GM12865 (cell line): Measurements from ENCODE around the gene XAGE3.
"Not testable (repeated sequence)": the region's sequence is repeated elsewhere in the genome, so short reads cannot be mapped to it uniquely, and the experiment has no call there.

Experiments used
- DNase-seq: peaks from one replicate; pipeline ENCODE4 v3.0.0; 2010; ENCODE audit warnings: low read depth
- H3K4me3 ChIP-seq: 2 replicates; pipeline ENCODE4 v1.5.1; 2011; ENCODE audit warnings: mild to moderate bottlenecking, low read depth, low read length, control low read depth
- CTCF ChIP-seq: IDR thresholded peaks from 2 replicates; pipeline ENCODE4 v1.5.1; 2011; ENCODE audit warnings: low read length, control low read depth, low read depth, inconsistent platforms; ENCODE audit not compliant: insufficient read depth; ENCODE audit errors: missing control alignments

The XAGE3 gene

GRCh38 chrX:52867610-52868348 is at the start of gene XAGE3:
TSS of gene XAGE3 (minus strand) at chrX:52868083. CDS start at chrX:52867133, 950 bp downstream.
- no peak for DNase-seq

GRCh38 chrX:52914704-52915103 is 46.8 kb upstream of the XAGE3 start:
- H3K4me3 ChIP-seq, DNase-seq: not testable (repeated sequence)

More at GRCh38 chrX:52867610-52868348, at the start of gene XAGE3:
- TF ChIP-seq CTCF = no peak
- H3K4me3 ChIP-seq = no peak within 1 kb of the TSS

- not testable (repeated sequence) for H3K4me3 ChIP-seq, DNase-seq
Observed at GRCh38 chrX:52913681-52914080, 45.8 kb upstream of the XAGE3 start.

- DNase-seq, H3K4me3 ChIP-seq: not testable (repeated sequence)
Observed at GRCh38 chrX:52909313-52909969, 41.6 kb upstream of the XAGE3 start.

- not testable (repeated sequence) for DNase-seq, H3K4me3 ChIP-seq
Observed at GRCh38 chrX:52907900-52908299, 40.0 kb upstream of the XAGE3 start.

- DNase-seq, H3K4me3 ChIP-seq: not testable (repeated sequence)
Observed at GRCh38 chrX:52907137-52907536, 39.3 kb upstream of the XAGE3 start.

GRCh38 chrX:52906072-52906471 is 38.2 kb upstream of the XAGE3 start:
- DNase-seq, H3K4me3 ChIP-seq: not testable (repeated sequence)

GRCh38 chrX:52905531-52905930 is 37.6 kb upstream of the XAGE3 start:
- DNase-seq, H3K4me3 ChIP-seq: not testable (repeated sequence)

GRCh38 chrX:52896855-52897709 is 29.2 kb upstream of the XAGE3 start, which contains the start of gene FAM156B:
TSS of gene FAM156B (plus strand) at chrX:52897330. CDS start at chrX:52907226, 9,896 bp downstream.
- not testable (repeated sequence) for H3K4me3 ChIP-seq, DNase-seq

- DNase-seq, H3K4me3 ChIP-seq: not testable (repeated sequence)
Observed at GRCh38 chrX:52896438-52896837, 28.6 kb upstream of the XAGE3 start.

- not testable (repeated sequence) for DNase-seq, H3K4me3 ChIP-seq
Observed at GRCh38 chrX:52888090-52888489, 20.2 kb upstream of the XAGE3 start.

GRCh38 chrX:52887459-52887858 is 19.6 kb upstream of the XAGE3 start:
- not testable (repeated sequence) for DNase-seq, H3K4me3 ChIP-seq

- not testable (repeated sequence) for H3K4me3 ChIP-seq, DNase-seq
Observed at GRCh38 chrX:52876386-52876785, 8.5 kb upstream of the XAGE3 start.

GRCh38 chrX:52875436-52875835 is 7.6 kb upstream of the XAGE3 start:
- DNase-seq, H3K4me3 ChIP-seq: not testable (repeated sequence)
